GM12864 (cell line): Measurements from ENCODE around the gene GGTLC2.
"Not testable (repeated sequence)": the region's sequence is repeated elsewhere in the genome, so short reads cannot be mapped to it uniquely, and the experiment has no call there.

Experiments used
- DNase-seq: peaks from one replicate; pipeline ENCODE4 v3.0.0-alpha.2; 2011; ENCODE audit warnings: low read depth
- H3K4me3 ChIP-seq: 2 replicates; pipeline ENCODE4 v1.5.1; 2011; ENCODE audit warnings: mild to moderate bottlenecking, low read depth, low read length, control low read depth
- TF ChIP-seq, protein P1 (sequence below): IDR thresholded peaks from 2 replicates; pipeline ENCODE4 v1.5.1; 2011; ENCODE audit warnings: low read depth, mild to moderate bottlenecking, moderate library complexity, low read length, control low read depth, inconsistent platforms; ENCODE audit errors: missing control alignments

Gene GGTLC2

GRCh38 chr22:22619765-22620414 lies 24.5 kb upstream of the GGTLC2 start:
- TF ChIP-seq, protein P1, sequence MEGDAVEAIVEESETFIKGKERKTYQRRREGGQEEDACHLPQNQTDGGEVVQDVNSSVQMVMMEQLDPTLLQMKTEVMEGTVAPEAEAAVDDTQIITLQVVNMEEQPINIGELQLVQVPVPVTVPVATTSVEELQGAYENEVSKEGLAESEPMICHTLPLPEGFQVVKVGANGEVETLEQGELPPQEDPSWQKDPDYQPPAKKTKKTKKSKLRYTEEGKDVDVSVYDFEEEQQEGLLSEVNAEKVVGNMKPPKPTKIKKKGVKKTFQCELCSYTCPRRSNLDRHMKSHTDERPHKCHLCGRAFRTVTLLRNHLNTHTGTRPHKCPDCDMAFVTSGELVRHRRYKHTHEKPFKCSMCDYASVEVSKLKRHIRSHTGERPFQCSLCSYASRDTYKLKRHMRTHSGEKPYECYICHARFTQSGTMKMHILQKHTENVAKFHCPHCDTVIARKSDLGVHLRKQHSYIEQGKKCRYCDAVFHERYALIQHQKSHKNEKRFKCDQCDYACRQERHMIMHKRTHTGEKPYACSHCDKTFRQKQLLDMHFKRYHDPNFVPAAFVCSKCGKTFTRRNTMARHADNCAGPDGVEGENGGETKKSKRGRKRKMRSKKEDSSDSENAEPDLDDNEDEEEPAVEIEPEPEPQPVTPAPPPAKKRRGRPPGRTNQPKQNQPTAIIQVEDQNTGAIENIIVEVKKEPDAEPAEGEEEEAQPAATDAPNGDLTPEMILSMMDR, result no peak
- no peak for DNase-seq
- H3K4me3 ChIP-seq, result no peak overlapping the region

GRCh38 chr22:22628546-22629495 lies 15.6 kb upstream of the GGTLC2 start:
- H3K4me3 ChIP-seq, DNase-seq: not testable (repeated sequence)

GRCh38 chr22:22631223-22631652 lies 13.2 kb upstream of the GGTLC2 start:
- not testable (repeated sequence) for H3K4me3 ChIP-seq, DNase-seq

DNA sequence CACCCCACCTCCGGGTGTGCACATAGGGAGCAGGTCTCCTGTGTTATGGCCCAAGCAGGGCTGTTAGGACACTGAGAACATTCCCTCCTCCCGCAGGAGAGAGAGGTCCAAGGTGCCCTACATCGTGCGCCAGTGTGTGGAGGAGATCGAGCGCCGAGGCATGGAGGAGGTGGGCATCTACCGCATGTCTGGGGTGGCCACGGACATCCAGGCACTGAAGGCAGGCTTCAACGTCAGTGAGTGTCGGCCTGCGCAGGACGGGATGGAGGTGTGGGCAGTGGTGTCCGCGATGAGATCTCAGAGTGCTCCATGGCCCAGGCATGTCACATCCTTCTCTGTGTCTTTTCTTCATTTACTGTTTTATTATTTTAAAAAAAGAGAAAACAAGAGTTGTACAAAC lies 12.2 kb upstream of the GGTLC2 start:
- DNase-seq, H3K4me3 ChIP-seq: not testable (repeated sequence)

- not testable (repeated sequence) for H3K4me3 ChIP-seq, DNase-seq
Observed at GRCh38 chr22:22633533-22633932, 10.9 kb upstream of the GGTLC2 start.

- DNase-seq, H3K4me3 ChIP-seq: not testable (repeated sequence)
Observed at GRCh38 chr22:22636260-22636659, 8.2 kb upstream of the GGTLC2 start.

GRCh38 chr22:22638313-22638712 lies 6.1 kb upstream of the GGTLC2 start:
- H3K4me3 ChIP-seq, DNase-seq: not testable (repeated sequence)

GRCh38 chr22:22642255-22642654 lies 2.2 kb upstream of the GGTLC2 start:
- H3K4me3 ChIP-seq, DNase-seq: not testable (repeated sequence)

- not testable (repeated sequence) for H3K4me3 ChIP-seq, DNase-seq
Observed at GRCh38 chr22:22645969-22646368, 1.6 kb downstream of the GGTLC2 start.

GRCh38 chr22:22647952-22648351 lies 3.5 kb downstream of the GGTLC2 start:
- H3K4me3 ChIP-seq, DNase-seq: not testable (repeated sequence)

- not testable (repeated sequence) for H3K4me3 ChIP-seq, DNase-seq
Observed at GRCh38 chr22:22648863-22649536, 4.6 kb downstream of the GGTLC2 start.

DNA sequence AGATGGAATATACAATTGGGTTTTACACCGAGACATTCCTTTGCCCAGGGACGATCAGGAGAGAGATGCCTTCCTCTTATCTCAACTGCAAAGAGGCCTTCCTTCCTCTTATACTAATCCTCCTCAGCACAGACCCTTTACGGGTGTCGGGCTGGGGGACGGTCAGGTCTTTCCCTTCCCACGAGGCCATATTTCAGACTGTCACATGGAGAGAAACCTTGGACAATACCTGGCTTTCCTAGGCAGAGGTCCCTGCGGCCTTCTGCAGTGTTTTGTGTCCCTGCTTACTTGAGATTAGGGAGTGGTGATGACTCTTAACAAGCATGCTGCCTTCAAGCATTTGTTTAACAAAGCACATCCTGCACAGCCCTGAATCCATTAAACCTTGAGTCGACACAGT lies 5.3 kb downstream of the GGTLC2 start:
- not testable (repeated sequence) for H3K4me3 ChIP-seq

GRCh38 chr22:22650398-22650797 lies 6.0 kb downstream of the GGTLC2 start:
- not testable (repeated sequence) for DNase-seq, H3K4me3 ChIP-seq

More for the DNA sequence above, 5.3 kb downstream of the GGTLC2 start:
- DNase-seq, result not testable (repeated sequence)

DNA sequence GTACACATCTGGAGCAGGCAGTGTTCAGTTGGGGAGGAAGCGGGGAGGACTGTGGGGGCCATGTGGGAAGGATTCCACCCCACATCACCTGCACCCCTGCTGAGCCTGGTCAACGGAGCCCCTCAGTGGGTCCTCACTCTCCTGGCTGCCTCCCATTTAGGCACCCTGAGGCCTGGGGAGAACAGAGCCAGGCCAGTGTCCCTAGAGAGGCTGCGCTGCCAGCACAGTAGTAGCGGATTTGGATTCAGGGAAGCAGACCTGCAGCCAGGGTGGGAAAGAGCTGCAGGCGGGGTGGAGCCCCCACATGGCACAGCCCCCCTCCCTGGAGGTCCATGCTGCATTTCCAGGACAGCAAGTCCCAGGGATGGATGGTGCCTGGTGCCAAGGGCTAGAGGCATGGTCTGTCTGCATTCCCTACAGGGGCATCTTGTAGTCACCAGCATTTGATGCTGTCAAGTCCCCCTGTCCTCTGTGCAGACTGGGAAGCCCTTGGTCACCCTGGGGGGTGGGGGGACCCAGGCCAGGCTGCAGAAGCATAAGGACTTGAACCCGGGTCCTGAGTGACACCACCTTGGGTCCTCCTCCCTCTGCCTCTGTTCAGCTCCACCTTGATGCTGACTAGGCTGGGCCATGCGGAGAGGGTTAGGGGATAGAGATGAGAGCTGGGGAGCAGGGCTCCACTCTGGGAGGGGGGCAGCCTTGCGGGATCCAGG lies 6.5 kb downstream of the GGTLC2 start:
- H3K4me3 ChIP-seq, DNase-seq: not testable (repeated sequence)

- H3K4me3 ChIP-seq, DNase-seq: not testable (repeated sequence)
Observed at GRCh38 chr22:22651593-22651992, 7.2 kb downstream of the GGTLC2 start.

GRCh38 chr22:22652102-22652501 lies 7.7 kb downstream of the GGTLC2 start:
- not testable (repeated sequence) for H3K4me3 ChIP-seq, DNase-seq

GRCh38 chr22:22652573-22652972 lies 8.2 kb downstream of the GGTLC2 start:
- not testable (repeated sequence) for H3K4me3 ChIP-seq, DNase-seq
